Measurements from ENCODE around the gene NHLRC1.

NHLRC1 gene

GRCh38 chr6:18080544-18080943 lies 41.9 kb downstream of the NHLRC1 start:
- no peak for DNase-seq

DNA sequence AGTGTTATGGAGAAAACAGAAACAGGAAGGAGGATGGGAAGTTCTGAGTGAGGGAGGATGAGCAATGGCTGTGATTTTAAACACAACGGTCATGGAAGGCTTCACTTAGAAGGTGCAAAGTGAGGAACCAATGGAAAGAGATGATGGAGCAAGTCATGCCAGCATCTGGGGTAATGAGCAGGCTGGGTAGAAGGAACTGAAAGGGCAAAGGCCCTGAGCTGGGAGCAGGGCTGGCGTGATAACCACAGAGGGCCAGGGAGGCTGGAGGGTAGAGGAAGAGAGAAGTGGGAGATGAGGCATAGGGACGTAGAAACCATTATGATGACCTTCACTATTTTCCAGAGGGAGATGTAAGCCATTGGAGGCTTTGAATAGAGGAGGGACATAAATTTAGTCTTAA lies 43.6 kb downstream of the NHLRC1 start:
- DNase-seq, result no peak

DNA sequence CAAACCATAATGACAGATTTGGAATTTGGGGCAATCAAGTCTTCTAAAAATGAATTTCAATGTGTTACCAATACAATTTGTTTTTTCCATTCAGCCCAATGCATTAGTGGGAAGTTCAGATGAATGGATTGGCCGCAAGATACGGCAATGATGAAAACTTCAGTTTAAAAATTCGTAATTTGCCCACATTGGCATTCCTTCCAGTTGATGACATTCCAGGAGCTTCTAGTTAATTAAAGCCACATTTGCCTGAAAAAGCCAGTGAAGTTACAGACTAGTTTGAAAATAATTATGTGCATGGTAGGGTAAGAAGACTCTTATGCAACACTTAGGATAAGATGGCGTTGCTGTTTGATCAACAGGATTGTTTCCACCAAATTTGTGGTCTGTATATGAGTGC lies 46.2 kb downstream of the NHLRC1 start:
- DNase-seq, result no peak

GRCh38 chr6:18072841-18073240 lies 49.6 kb downstream of the NHLRC1 start:
- no peak for DNase-seq

GRCh38 chr6:18070486-18070885 lies 52.0 kb downstream of the NHLRC1 start:
- no peak for DNase-seq

All from activated naive CD4-positive, alpha-beta T cell (primary cell).